ENCODE measurements around the gene ST14.

The ST14 gene

DNA sequence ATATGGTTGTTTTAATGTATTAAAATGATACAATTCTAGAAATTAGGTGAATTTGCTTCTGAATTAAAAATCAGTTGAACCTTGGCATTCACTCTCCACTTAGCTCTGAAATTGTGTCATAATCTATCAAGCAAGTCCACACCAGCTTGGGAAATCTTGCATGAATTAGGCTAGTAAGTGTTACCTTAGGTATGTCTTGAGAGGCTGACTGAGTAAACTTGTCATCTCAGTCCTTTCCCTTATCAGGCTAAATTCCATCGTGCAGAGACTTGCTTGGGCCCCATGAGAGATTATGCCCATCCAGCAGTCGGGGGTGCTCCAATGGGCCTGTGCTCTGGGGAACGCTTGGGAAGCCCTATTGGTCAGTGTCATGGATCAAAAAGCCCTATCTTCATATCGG, 33.9 kb upstream of the ST14 start:
- no peak for TF ChIP-seq GATA2 (IDR thresholded peaks at IDR 0.05; ENCODE audit: low read depth, low read length)
- no peak for TF ChIP-seq GATA3 (IDR thresholded peaks at IDR 0.05; ENCODE audit: low read depth, low read length)

DNA sequence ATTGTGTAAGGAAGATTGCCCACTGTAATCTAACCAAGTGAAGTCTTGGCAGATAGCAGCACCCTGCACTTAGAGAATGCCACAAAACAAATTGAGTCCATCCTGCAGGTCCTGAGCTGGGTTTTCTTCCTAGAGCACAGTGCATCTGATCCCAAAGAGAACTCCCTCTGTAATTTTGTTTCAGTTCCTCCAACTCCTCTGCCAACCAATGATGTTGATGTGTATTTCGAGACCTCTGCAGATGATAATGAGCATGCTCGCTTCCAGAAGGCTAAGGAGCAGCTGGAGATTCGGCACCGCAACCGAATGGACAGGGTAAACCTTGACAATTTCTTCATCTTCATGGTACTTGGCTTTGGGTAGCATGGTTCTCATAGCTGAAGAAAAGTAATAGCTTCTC, 33.1 kb upstream of the ST14 start:
- TF ChIP-seq GATA3 (IDR thresholded peaks at IDR 0.05; ENCODE audit: low read depth, low read length) = no peak
- TF ChIP-seq GATA2 (IDR thresholded peaks at IDR 0.05; ENCODE audit: low read depth, low read length) = no peak

- TF ChIP-seq GATA3 (IDR thresholded peaks at IDR 0.05; ENCODE audit: low read depth, low read length) = no peak
- no peak for TF ChIP-seq GATA2 (IDR thresholded peaks at IDR 0.05; ENCODE audit: low read depth, low read length)
Measured at GRCh38 chr11:130127509-130127908, 32.1 kb upstream of the ST14 start.

DNA sequence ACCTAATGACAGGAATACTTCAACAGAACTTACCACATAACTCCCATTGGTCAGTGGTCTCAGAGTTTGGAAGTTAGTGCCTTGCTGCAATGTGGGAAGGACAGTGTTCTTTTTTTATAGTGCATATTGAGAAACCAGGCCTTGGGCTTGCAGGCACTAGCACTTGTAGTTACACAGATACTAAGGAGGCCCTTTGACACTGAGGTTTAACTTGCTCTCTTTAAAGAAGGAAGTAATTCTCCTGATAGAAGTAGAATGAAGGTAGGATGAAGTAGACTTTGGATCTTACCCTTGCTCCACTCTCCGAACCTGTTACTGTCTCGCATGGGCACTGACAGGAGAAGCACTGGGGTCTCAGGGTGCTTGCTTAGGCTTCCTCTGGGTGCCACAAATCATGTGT, 31.0 kb upstream of the ST14 start:
- no peak for TF ChIP-seq GATA2 (IDR thresholded peaks at IDR 0.05; ENCODE audit: low read depth, low read length)
- no peak for TF ChIP-seq GATA3 (IDR thresholded peaks at IDR 0.05; ENCODE audit: low read depth, low read length)

GRCh38 chr11:130129922-130130321, 29.7 kb upstream of the ST14 start:
- no peak for TF ChIP-seq GATA3 (IDR thresholded peaks at IDR 0.05; ENCODE audit: low read depth, low read length)
- no peak for TF ChIP-seq GATA2 (IDR thresholded peaks at IDR 0.05; ENCODE audit: low read depth, low read length)

DNA sequence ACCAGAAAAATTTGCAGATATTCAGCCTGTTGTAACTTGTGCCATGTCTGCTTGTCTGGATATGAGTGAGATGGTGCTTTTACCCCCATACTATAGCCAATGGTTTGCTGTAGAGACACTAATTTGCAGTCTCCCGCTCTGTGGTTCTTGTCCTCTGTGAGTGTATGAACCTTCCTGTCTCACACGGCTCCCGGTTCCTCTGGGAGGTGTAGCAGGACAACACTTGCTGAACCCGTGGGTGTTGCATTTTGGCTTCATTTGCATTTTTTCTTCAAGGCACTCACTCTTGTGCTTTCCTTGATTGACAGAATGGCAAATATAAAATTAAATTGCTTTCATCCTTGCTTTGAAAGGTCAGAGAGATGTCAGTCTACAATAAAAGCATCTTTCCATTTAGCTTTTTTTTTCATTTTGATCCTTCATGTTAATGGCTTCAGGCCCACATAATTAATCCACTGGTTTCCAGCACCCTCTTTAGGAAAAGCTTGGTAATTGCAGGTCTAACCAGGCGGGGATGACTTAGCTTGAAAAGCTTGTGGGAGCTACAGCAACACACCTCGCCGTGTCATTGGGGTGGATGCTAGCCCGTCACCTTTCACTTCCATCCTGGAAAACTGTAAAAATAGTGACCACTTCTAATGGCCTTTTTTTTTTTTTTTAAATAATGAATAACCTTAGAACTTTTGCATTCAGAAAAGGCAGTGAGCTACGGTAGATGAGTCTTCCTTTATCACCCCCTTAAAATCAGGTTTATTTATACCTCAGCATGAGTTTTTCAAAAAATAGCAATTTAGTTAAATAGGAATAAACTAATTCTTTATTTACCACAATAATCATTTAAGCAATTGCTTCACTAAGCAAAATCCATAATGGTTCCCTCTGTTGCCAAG, 27.4 kb upstream of the ST14 start:
- TF ChIP-seq GATA2 (IDR thresholded peaks at IDR 0.05; ENCODE audit: low read depth, low read length) (no peak), GATA3 (IDR thresholded peaks at IDR 0.05; ENCODE audit: low read depth, low read length) (no peak)

DNA sequence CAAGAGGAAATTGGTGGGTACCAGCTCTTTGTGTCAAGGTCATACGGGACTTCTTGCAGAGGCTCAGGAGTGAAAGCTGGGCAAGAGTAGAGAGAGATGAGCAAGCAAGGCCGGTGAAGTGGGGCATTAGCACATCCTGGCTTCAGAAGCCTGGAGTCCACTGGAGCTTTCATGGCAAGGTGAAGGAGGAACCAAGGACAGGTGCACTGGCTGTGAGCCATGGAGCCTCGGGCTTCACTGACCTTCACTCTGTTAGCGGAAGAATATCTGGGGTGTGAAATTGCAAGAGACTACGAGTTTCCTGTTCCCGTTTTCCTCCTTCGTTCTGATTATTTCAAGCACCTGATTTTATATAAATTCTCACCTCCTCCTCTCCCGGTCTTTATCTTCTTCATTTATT, 25.9 kb upstream of the ST14 start:
- TF ChIP-seq GATA2 (IDR thresholded peaks at IDR 0.05; ENCODE audit: low read depth, low read length) (no peak), GATA3 (IDR thresholded peaks at IDR 0.05; ENCODE audit: low read depth, low read length) (no peak)

GRCh38 chr11:130136107-130136506, 23.5 kb upstream of the ST14 start:
- TF ChIP-seq GATA2 (IDR thresholded peaks at IDR 0.05; ENCODE audit: low read depth, low read length) (no peak), GATA3 (IDR thresholded peaks at IDR 0.05; ENCODE audit: low read depth, low read length) (no peak)

GRCh38 chr11:130137999-130138398, 21.6 kb upstream of the ST14 start:
- TF ChIP-seq GATA3 (IDR thresholded peaks at IDR 0.05; ENCODE audit: low read depth, low read length) (no peak), GATA2 (IDR thresholded peaks at IDR 0.05; ENCODE audit: low read depth, low read length) (no peak)

DNA sequence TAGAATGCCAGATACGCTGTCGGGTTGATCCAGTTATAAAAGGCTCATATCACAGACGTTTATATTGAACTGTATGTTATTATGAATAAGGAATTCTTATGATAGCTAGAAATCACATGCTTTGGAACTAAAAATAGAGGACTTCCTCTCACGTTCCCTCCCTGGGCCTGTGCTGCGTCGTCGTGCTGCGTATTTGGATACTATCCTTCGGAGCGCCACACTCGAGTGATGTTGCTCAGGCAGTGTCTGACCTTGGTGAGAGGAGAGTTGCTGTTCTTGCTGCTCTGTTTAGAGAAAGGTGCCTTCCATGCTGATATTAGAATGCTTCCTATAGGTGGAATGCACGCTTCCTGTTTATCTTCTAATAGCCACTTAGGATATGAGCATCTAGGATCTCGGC, 20.2 kb upstream of the ST14 start:
- TF ChIP-seq GATA3 (IDR thresholded peaks at IDR 0.05; ENCODE audit: low read depth, low read length) (no peak), GATA2 (IDR thresholded peaks at IDR 0.05; ENCODE audit: low read depth, low read length) (no peak)

DNA sequence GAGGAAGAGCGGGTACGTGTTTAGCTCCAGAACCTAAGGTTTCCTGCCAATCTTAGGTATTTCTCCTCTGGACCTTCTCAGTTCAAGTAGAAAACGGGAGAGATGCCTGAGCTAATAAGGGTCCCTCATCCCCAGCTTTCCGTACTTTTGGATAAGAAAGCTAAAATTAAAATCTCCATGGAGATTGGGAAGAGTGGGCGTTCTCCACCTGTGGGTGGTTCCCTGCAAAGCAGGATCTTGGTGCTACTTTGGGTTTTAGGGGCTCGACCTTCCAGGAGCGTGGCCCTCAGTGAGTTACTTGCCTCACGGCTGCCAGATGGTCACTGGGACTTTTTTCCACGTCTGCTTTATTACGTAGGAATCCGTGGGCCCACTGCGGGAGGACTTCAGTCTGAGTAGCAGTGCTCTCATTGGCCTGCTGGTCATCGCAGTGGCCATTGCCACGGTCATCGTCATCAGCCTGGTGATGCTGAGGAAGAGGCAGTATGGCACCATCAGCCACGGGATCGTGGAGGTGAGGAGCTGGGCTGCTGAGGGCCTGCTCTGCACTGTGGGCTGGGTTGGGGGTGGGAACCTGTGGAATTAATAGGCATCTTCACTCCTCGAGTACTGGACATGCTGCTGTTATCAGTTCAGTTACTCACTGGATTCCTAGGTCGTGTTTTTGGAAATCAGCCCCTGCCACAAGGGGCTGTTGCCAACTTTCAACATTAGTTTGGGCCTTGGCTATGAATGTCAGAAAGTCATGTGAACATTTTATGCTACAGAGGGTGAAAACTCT, 17.8 kb upstream of the ST14 start:
- TF ChIP-seq GATA2 (IDR thresholded peaks at IDR 0.05; ENCODE audit: low read depth, low read length) (no peak), GATA3 (IDR thresholded peaks at IDR 0.05; ENCODE audit: low read depth, low read length) (no peak)

GRCh38 chr11:130144141-130144540, 15.4 kb upstream of the ST14 start:
- TF ChIP-seq GATA3 (IDR thresholded peaks at IDR 0.05; ENCODE audit: low read depth, low read length) (no peak), GATA2 (IDR thresholded peaks at IDR 0.05; ENCODE audit: low read depth, low read length) (no peak)

DNA sequence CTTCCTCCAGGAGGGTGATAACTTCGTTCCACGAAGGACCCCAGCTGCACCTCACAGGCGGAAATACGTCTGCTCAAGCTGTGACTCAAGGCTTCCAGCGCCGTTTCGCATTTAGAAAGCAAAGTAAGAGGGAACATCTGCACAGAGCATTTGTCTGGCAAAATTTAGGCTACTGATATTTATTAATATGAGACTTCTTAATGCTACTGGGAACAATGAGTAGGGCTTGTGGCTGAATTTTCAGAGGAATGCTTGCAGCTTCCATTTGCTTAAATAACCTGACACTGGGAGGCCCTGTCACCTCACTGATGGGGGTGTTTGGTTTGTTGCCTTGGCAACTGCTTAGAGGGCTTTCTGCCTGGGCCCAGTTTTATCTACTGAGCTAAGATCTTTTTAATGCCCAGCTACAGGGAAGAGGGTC, 14.7 kb upstream of the ST14 start:
- TF ChIP-seq GATA2 (IDR thresholded peaks at IDR 0.05; ENCODE audit: low read depth, low read length) = no peak
- TF ChIP-seq GATA3 (IDR thresholded peaks at IDR 0.05; ENCODE audit: low read depth, low read length) = no peak

GRCh38 chr11:130145311-130145812, 14.2 kb upstream of the ST14 start:
- TF ChIP-seq GATA3 (IDR thresholded peaks at IDR 0.05; ENCODE audit: low read depth, low read length) = no peak

All from SH-SY5Y (cell line).